K562 (cell line): Measurements from ENCODE around the gene TSSK2. TPM values are rescaled to one million over a fixed set of nuclear protein-coding genes. Genes with fewer than 3 reads are reported as not detected.

Experiments
- BHLHE40 ChIP-seq: IDR thresholded peaks from 2 replicates; pipeline ENCODE4 v1.6.1; 2011; ENCODE audit warnings: low read length, improper control_type of control experiment
- CLOCK ChIP-seq: fragments of 250-450 bp; sonication (Bioruptor Pico); IDR thresholded peaks from 2 replicates; pipeline ENCODE4 v1.4.0; 2020; ENCODE audit warnings: mild to moderate bottlenecking, moderate library complexity, borderline replicate concordance
- PML ChIP-seq: IDR thresholded peaks from 2 replicates; pipeline ENCODE4 v1.6.1; 2012; ENCODE audit warnings: low read length, inconsistent platforms
- SRSF7 ChIP-seq: fragments of 200-400 bp; formaldehyde crosslinking; optimal IDR thresholded peaks from 2 replicates; pipeline ENCODE3; 2017; ENCODE audit warnings: mild to moderate bottlenecking, low read depth, low read length
- TAL1 ChIP-seq: fragments of 450-650 bp; IDR thresholded peaks from 2 replicates; pipeline ENCODE4 v1.6.1; 2016; ENCODE audit warnings: mild to moderate bottlenecking
- YY1 ChIP-seq, 3 experiments: IDR thresholded peaks; 2 replicates each; pipeline ENCODE4 v1.6.1; 2011; ENCODE audit warnings: low read length in 2 of 3, mild to moderate bottlenecking in 2 of 3, moderate library complexity in 2 of 3, borderline replicate concordance in 1 of 3, control low read depth in 1 of 3, low read depth in 1 of 3; ENCODE audit not compliant: insufficient read depth in 3 of 3, insufficient replicate concordance in 2 of 3, control insufficient read depth in 1 of 3, insufficient read length in 1 of 3; ENCODE audit errors: extremely low read depth in 1 of 3
- ZNF165 ChIP-seq: fragments of 250-450 bp; sonication (Bioruptor Pico); IDR thresholded peaks from 2 replicates; pipeline ENCODE4 v1.4.0; 2020; ENCODE audit warnings: borderline replicate concordance
- ZNF512 ChIP-seq: IDR thresholded peaks from 2 replicates; pipeline ENCODE4 v1.6.1; 2016; ENCODE audit warnings: missing genetic modification characterization, missing compliant biosample characterization
- polyA plus RNA-seq, 8 experiments: library from polyadenylated mRNA; depleted of rRNA in 4 of 8; stranded (reverse) in 5 of 8; unstranded in 3 of 8; fragments of >200 nt; fragmentation: Nextera tagmentation in 2 of 8; fragmentation: Illumina TruSeq in 1 of 8; extraction: Ambion mirVana in 2 of 8; extraction: Trizol in 1 of 8; gene quantifications; 2 replicates each; pipeline versions ENCODE4 v1.2.1 to v1.2.3, GENCODE V29; 2011 to 2014; ENCODE audit warnings: inconsistent platforms in 1 of 8, missing spikeins in 1 of 8
- total RNA-seq, 7 experiments: library from RNA; depleted of rRNA in 6 of 7; stranded (reverse); fragments of >200 nt in 6 of 7; fragmentation: Illumina TruSeq in 2 of 7; extraction: Trizol in 2 of 7; gene quantifications; 2 replicates each; pipeline versions ENCODE4 v1.2.1 to v1.2.3, GENCODE V29; 2011 to 2021; ENCODE audit warnings: low replicate concordance in 1 of 7
- TF ChIP-seq, protein P1 (sequence below): sonication (generic); formaldehyde crosslinking; IDR thresholded peaks from 2 replicates; pipeline ENCODE4 v1.8.0; 2023; ENCODE audit warnings: mild to moderate bottlenecking, missing genetic modification reagents
- TF ChIP-seq, protein P2 (sequence below): sonication (generic); formaldehyde crosslinking; IDR thresholded peaks from 2 replicates; pipeline ENCODE4 v1.8.1; 2023; ENCODE audit warnings: mild to moderate bottlenecking, missing genetic modification reagents, moderate library complexity
- TF ChIP-seq, protein P3 (sequence below): fragments of 150-350 bp; conservative IDR thresholded peaks from 2 replicates; pipeline ENCODE4 v1.6.1; 2014; ENCODE audit warnings: low read length

TSSK2 gene
- total and polyA plus RNA-seq, 9 of the 15 experiments (the other 6 are each of a cell fraction or from before 2014, with no cell fraction given), result 0.04 TPM; not detected in 8

- TF ChIP-seq ZNF165 (CRISPR knock-in tag), result peak; percentile 85; the same call in 1 of the 2 replicates
- TF ChIP-seq, protein P1, sequence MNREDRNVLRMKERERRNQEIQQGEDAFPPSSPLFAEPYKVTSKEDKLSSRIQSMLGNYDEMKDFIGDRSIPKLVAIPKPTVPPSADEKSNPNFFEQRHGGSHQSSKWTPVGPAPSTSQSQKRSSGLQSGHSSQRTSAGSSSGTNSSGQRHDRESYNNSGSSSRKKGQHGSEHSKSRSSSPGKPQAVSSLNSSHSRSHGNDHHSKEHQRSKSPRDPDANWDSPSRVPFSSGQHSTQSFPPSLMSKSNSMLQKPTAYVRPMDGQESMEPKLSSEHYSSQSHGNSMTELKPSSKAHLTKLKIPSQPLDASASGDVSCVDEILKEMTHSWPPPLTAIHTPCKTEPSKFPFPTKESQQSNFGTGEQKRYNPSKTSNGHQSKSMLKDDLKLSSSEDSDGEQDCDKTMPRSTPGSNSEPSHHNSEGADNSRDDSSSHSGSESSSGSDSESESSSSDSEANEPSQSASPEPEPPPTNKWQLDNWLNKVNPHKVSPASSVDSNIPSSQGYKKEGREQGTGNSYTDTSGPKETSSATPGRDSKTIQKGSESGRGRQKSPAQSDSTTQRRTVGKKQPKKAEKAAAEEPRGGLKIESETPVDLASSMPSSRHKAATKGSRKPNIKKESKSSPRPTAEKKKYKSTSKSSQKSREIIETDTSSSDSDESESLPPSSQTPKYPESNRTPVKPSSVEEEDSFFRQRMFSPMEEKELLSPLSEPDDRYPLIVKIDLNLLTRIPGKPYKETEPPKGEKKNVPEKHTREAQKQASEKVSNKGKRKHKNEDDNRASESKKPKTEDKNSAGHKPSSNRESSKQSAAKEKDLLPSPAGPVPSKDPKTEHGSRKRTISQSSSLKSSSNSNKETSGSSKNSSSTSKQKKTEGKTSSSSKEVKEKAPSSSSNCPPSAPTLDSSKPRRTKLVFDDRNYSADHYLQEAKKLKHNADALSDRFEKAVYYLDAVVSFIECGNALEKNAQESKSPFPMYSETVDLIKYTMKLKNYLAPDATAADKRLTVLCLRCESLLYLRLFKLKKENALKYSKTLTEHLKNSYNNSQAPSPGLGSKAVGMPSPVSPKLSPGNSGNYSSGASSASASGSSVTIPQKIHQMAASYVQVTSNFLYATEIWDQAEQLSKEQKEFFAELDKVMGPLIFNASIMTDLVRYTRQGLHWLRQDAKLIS, result no peak
- TF ChIP-seq CLOCK (CRISPR knock-in tag), result no peak
- TF ChIP-seq SRSF7, result no peak
- TF ChIP-seq TAL1, result no peak
- no peak for TF ChIP-seq ZNF512 (tag)
- TF ChIP-seq PML, result no peak
- TF ChIP-seq, protein P2, sequence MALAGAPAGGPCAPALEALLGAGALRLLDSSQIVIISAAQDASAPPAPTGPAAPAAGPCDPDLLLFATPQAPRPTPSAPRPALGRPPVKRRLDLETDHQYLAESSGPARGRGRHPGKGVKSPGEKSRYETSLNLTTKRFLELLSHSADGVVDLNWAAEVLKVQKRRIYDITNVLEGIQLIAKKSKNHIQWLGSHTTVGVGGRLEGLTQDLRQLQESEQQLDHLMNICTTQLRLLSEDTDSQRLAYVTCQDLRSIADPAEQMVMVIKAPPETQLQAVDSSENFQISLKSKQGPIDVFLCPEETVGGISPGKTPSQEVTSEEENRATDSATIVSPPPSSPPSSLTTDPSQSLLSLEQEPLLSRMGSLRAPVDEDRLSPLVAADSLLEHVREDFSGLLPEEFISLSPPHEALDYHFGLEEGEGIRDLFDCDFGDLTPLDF, result peak; percentile 45; the same call in 1 of the 2 replicates
- TF ChIP-seq BHLHE40, result peak; percentile 34; the same call in 1 of the 2 replicates
- peak in 1 of 3 experiments; percentile 71 for TF ChIP-seq YY1 (IDR thresholded peaks at IDR 0.05; ENCODE audit: borderline replicate concordance in 1 of 3, control insufficient read depth in 1 of 3, extremely low read depth in 1 of 3, insufficient read depth in 3 of 3, insufficient read length in 1 of 3, insufficient replicate concordance in 2 of 3, low read depth in 1 of 3, low read length in 2 of 3)
- TF ChIP-seq, protein P3, sequence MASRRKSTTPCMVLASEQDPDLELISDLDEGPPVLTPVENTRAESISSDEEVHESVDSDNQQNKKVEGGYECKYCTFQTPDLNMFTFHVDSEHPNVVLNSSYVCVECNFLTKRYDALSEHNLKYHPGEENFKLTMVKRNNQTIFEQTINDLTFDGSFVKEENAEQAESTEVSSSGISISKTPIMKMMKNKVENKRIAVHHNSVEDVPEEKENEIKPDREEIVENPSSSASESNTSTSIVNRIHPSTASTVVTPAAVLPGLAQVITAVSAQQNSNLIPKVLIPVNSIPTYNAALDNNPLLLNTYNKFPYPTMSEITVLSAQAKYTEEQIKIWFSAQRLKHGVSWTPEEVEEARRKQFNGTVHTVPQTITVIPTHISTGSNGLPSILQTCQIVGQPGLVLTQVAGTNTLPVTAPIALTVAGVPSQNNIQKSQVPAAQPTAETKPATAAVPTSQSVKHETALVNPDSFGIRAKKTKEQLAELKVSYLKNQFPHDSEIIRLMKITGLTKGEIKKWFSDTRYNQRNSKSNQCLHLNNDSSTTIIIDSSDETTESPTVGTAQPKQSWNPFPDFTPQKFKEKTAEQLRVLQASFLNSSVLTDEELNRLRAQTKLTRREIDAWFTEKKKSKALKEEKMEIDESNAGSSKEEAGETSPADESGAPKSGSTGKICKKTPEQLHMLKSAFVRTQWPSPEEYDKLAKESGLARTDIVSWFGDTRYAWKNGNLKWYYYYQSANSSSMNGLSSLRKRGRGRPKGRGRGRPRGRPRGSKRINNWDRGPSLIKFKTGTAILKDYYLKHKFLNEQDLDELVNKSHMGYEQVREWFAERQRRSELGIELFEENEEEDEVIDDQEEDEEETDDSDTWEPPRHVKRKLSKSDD, result peak; percentile 12; the same call in 1 of the 2 replicates
These were observed 47.8 kb downstream of the TSSK2 start, which contains the start of gene SLC25A1 (continued) for GRCh38 chr22:19178657-19179496.
